Heart left ventricle (tissue), 16 donors: ENCODE measurements around the gene SKIC3. TPM values are rescaled to one million over a fixed set of nuclear protein-coding genes. Genes with fewer than 3 reads are reported as not detected.

Experiments used
- ATAC-seq, 4 donors: fragments of 200-7000 bp; cut with Tn5 transposase; one replicate each; pipeline ENCODE4 v1.9.1; 2020 to 2022; ENCODE audit warnings: moderate library complexity in 4 of 4, mild to moderate bottlenecking in 3 of 4, moderate number of reproducible peaks in 1 of 4
- DNase-seq, 5 donors: peaks; one replicate each; pipeline ENCODE4 v3.0.0-alpha.2; 2020
- H3K27ac ChIP-seq, 12 donors: fragments of 200-600 bp; sonication (generic) in 4 of 12; one replicate each; pipeline versions ENCODE4 v1.5.0 to v1.8.0; 2016 to 2022; ENCODE audit warnings: mild to moderate bottlenecking in 2 of 12
- H3K27me3 ChIP-seq, 9 donors: fragments of 200-600 bp; sonication (generic) in 2 of 9; one replicate each; pipeline versions ENCODE4 v1.5.1 to v1.8.0; 2016 to 2022; ENCODE audit warnings: mild to moderate bottlenecking in 3 of 9
- H3K36me3 ChIP-seq, 9 donors: fragments of 200-600 bp; sonication (generic) in 2 of 9; one replicate each; pipeline versions ENCODE4 v1.5.0 to v1.8.0; 2018 to 2022; ENCODE audit warnings: mild to moderate bottlenecking in 2 of 9
- H3K4me1 ChIP-seq, 12 donors: fragments of 200-600 bp; sonication (generic) in 4 of 12; one replicate each; pipeline versions ENCODE4 v1.5.0 to v1.8.0; 2016 to 2022; ENCODE audit warnings: mild to moderate bottlenecking in 3 of 12
- H3K4me3 ChIP-seq, 12 donors: fragments of 200-600 bp; sonication (generic) in 4 of 12; one replicate each; pipeline versions ENCODE4 v1.5.0 to v1.8.0; 2017 to 2022; ENCODE audit warnings: mild to moderate bottlenecking in 9 of 12, moderate library complexity in 4 of 12
- H3K9me3 ChIP-seq, 12 donors: fragments of 200-600 bp; sonication (generic) in 4 of 12; one replicate each; pipeline versions ENCODE4 v1.5.0 to v1.8.0; 2016 to 2022; ENCODE audit warnings: mild to moderate bottlenecking in 1 of 12
- CTCF ChIP-seq, 12 donors: fragments of 200-600 bp; sonication (generic) in 4 of 12; IDR thresholded peaks; one replicate each; pipeline versions ENCODE4 v1.5.0 to v1.8.0; 2018 to 2022; ENCODE audit warnings: antibody characterized with exemption in 12 of 12, mild to moderate bottlenecking in 5 of 12
- POLR2A ChIP-seq, 2 donors: fragments of 450-650 bp; IDR thresholded peaks; one replicate each; pipeline ENCODE4 v1.6.1; 2017; ENCODE audit warnings: antibody characterized with exemption in 2 of 2, mild to moderate bottlenecking in 2 of 2, moderate library complexity in 2 of 2
- WGBS, 4 donors: extraction: QIAGEN DNeasy Blood & Tissue Kit in 2 of 4; methylation state at CpG; one replicate each; pipeline versions ENCODE4 v1.1.5 to v1.1.7; 2013 to 2018; 5-methylcytosine and 5-hydroxymethylcytosine counted together
- intact Hi-C, 10 donors: fragments of 100-400 bp; cut with DNase I; formaldehyde crosslinking; loops; one replicate each; pipeline versions ENCODE4 v1.11.1 to v1.14.2; 2022
- polyA plus RNA-seq, 2 donors: library from polyadenylated mRNA; stranded (reverse); fragments of 200-250 nt; gene quantifications; one replicate each; pipeline ENCODE4 v1.2.3, GENCODE V29; 2013
- total RNA-seq, 9 donors: library from RNA; depleted of rRNA in 2 of 9; stranded (reverse); fragments of >200 nt in 2 of 9; fragmentation: NEBNext Ultra II Directional in 3 of 9; extraction: Animal tissue kit (Norgen Biotek cat#: 25700) in 3 of 9; gene quantifications; one replicate each; pipeline versions ENCODE4 v1.1.0 to v1.2.4, GENCODE V29; 2016 to 2023
- donor health status: ischemic (EF 13 %, LVEDD 7.1; RV severe dilation, severe dysfunction).
- donor health status: healthy with polysubstance abuse.
- donor health status: DM: no; HTN: yes; CAD: no.
- donor health status: DM: no; HTN: no; CAD: no.
- donor health status: ischemic (EF 25% LVEDD 6.9; RV normal size, moderate dysfunction).
- donor health status: ischemic (EF 25% LVEDD 5.7; RV mildly dilated, moderate dysfunction).
- donor health status: healthy.
- donor health status: DM: yes; HTN: yes; CAD: no.
- donor health status: ischemic (EF 35%, LVEDD 5.7; RV mildly dilated, moderate dysfunction).
- donor health status: nonischemic (EF 11% LVEDD 7.7; RV severe dilation, severe dysfunction).
- donor health status: DM: yes; HTN: yes; CAD: no.
- donor health status: PGD.
- donor health status: ischemic (EF 29% LVEDD 5.4; RV normal size, mild dysfunction).
- donor health status: nonischemic (EF 23%, LVEDD 6.1; RV moderate dilation, normal function).

Gene SKIC3
- total and polyA plus RNA-seq, 11 donors: 12.9 to 80.2 (median 64.5) TPM

GRCh38 chr5:95595289-95595931, 40.6 kb upstream of the SKIC3 start:
- no peaks in the 10 kb centered on the region for H3K9me3 ChIP-seq
- no peak for ATAC-seq
- 94 to 97% (median 95%) methylated on average over 3 of the region's 3 CpGs for WGBS, 4 donors

GRCh38 chr5:95591490-95591901, 36.7 kb upstream of the SKIC3 start:
- ATAC-seq (no peak), DNase-seq (no peak)
- intact Hi-C loops: no loop called here
- Histone ChIP-seq H3K9me3 (no peaks in the 10 kb centered on the region), H3K27me3 (no peaks in the 10 kb centered on the region), H3K27ac (no peak overlapping the region), H3K4me3 (no peak overlapping the region), H3K4me1 (peaks cover 0 to 13% (median 0%) of the 10 kb centered on the region in 12 donors), H3K36me3 (peaks cover 0 to 16% (median 0%) of the 10 kb centered on the region in 9 donors)
- 92 to 96% (median 95%) methylated on average over 5 of the region's 5 CpGs for WGBS, 4 donors
- TF ChIP-seq POLR2A (IDR thresholded peaks at IDR 0.05) (no peak), CTCF (IDR thresholded peaks at IDR 0.05) (no peak)

More at GRCh38 chr5:95595289-95595931, 40.6 kb upstream of the SKIC3 start:
- Histone ChIP-seq H3K4me1 (peaks cover 0 to 13% (median 0%) of the 10 kb centered on the region in 12 donors), H3K36me3 (peaks cover 0 to 16% (median 0%) of the 10 kb centered on the region in 9 donors), H3K4me3 (no peak overlapping the region), H3K27me3 (no peaks in the 10 kb centered on the region), H3K27ac (no peak overlapping the region)
- DNase-seq: no peak
- TF ChIP-seq POLR2A (IDR thresholded peaks at IDR 0.05) (no peak), CTCF (IDR thresholded peaks at IDR 0.05) (no peak)
- intact Hi-C loops: no loop called here

- ATAC-seq: no peak
- no peak for TF ChIP-seq CTCF (IDR thresholded peaks at IDR 0.05)
- TF ChIP-seq POLR2A (IDR thresholded peaks at IDR 0.05): no peak
- Histone ChIP-seq H3K4me3 (no peak overlapping the region), H3K36me3 (peaks cover 0 to 16% (median 0%) of the 10 kb centered on the region in 9 donors), H3K4me1 (peaks cover 0 to 13% (median 0%) of the 10 kb centered on the region in 12 donors), H3K27me3 (no peaks in the 10 kb centered on the region), H3K9me3 (no peaks in the 10 kb centered on the region), H3K27ac (no peak overlapping the region)
- no peak for DNase-seq
- intact Hi-C loops: no loop called here
- 70 to 84% (median 78%) methylated on average over 1 of the region's 1 CpG for WGBS, 4 donors
These were observed 36.1 kb upstream of the SKIC3 start for GRCh38 chr5:95590880-95591279.

- no peak for TF ChIP-seq POLR2A (IDR thresholded peaks at IDR 0.05)
- no peak for TF ChIP-seq CTCF (IDR thresholded peaks at IDR 0.05)
- 95 to 100% (median 97%) methylated on average over 1 of the region's 1 CpG for WGBS, 4 donors
These were observed 29.2 kb upstream of the SKIC3 start for GRCh38 chr5:95583992-95584391.

More at GRCh38 chr5:95583992-95584391, 29.2 kb upstream of the SKIC3 start:
- Histone ChIP-seq H3K27me3 (no peaks in the 10 kb centered on the region), H3K27ac (no peak overlapping the region), H3K9me3 (no peaks in the 10 kb centered on the region), H3K4me3 (no peak overlapping the region), H3K4me1 (no peaks in the 10 kb centered on the region), H3K36me3 (peaks cover 0 to 16% (median 3%) of the 10 kb centered on the region in 9 donors)
- intact Hi-C loops: no loop called here
- ATAC-seq (no peak), DNase-seq (no peak)
